Measurements from ENCODE around the gene OPCML.

GRCh38 chr11:133034929-133035328 is 497.4 kb downstream of the OPCML start:
- no peak for TF ChIP-seq EP300 (IDR thresholded peaks at IDR 0.05)
- TF ChIP-seq CTCF (IDR thresholded peaks at IDR 0.05): no peak
- no peak for TF ChIP-seq POLR2AphosphoS5 (IDR thresholded peaks at IDR 0.05)
- TF ChIP-seq POLR2A (IDR thresholded peaks at IDR 0.05): no peak

Data from suprapubic skin (tissue), 4 donors.